HG03280 (cell line): ENCODE measurements around the gene RAD18.

Source experiments
- ATAC-seq: cut with Tn5 transposase; IDR thresholded peaks from one replicate; pipeline ENCODE4 v1.9.1; 2021; ENCODE audit warnings: mild to moderate bottlenecking, moderate library complexity; ENCODE audit not compliant: unreplicated experiment

The RAD18 gene

GRCh38 chr3:8900869-8901268 is 62.4 kb downstream of the RAD18 start:
- ATAC-seq, result no peak

- ATAC-seq, result no peak
These were observed 63.3 kb downstream of the RAD18 start for GRCh38 chr3:8899876-8900460.

DNA sequence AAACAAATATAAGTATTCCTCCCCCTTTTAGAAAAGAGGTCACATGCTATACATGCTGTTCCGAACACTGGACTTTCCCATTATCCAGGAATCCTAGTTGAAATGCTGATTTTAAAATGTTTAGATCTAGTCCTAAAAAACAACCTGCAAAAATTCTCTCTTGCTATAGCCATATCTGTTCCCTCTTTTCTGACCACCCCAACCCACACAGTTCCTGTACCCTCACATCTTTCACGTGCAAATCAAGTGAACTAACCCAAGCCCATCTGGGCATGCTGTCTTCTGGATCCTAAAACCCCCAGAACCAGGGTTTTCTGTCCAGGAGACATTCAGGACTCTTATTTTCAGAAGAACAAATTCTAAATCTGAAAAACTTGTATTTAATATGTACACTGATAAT is 67.4 kb downstream of the RAD18 start:
- ATAC-seq, result no peak

- no peak for ATAC-seq
These were observed 70.3 kb downstream of the RAD18 start for GRCh38 chr3:8893001-8893400.

- no peak for ATAC-seq
These were observed 71.5 kb downstream of the RAD18 start for GRCh38 chr3:8891774-8892173.

DNA sequence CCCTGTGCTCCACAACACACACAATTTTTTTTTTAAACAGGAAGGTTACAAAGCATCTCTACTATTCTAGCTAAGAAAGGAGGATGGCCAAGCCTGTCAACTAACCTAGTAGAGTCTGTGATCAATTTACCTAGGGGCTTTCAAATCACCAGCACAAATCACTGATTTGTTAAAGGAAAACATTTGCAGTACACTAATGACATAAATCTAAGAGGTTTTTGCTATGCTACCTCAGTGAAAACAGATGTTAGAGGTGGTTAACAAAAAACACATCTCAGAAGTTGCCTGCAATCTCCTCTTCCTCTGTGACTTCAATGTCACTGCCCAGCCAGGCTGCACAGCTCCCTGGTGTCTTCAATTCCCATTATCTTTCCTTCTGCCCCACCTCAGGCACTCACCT is 72.0 kb downstream of the RAD18 start:
- ATAC-seq, result no peak

DNA sequence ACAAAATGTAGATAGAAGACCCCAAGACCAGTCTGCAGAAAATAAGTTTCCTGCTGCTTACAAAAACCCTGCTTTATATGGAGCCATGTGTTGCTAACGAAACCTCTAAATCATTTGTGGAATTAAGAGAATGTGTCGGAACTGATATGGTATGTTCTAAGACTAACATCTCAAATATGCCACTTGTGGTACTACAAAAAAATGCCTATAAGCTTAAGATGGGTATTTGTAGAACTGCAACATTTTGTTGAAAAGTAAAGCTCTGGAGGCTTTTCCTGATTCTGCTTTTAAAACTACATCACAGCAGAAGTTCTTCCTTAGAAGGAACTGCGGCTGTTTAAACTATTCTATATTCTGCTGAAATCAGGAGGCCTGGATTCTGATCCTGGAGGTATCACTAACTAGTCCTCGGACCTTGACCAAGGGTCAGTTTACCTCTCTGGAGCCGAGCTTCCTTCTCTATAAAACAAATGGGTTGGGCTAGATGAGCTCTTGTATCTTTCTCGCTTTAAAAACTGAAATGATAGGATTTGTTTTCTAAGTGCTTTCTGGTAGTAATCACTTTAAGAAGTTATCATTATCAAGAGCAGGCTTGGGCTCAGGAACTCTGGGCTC is 74.9 kb downstream of the RAD18 start:
- no peak for ATAC-seq

- ATAC-seq, result no peak
These were observed 75.6 kb downstream of the RAD18 start for GRCh38 chr3:8887435-8888300.

- no peak for ATAC-seq
These were observed 76.7 kb downstream of the RAD18 start for GRCh38 chr3:8886546-8886945.

DNA sequence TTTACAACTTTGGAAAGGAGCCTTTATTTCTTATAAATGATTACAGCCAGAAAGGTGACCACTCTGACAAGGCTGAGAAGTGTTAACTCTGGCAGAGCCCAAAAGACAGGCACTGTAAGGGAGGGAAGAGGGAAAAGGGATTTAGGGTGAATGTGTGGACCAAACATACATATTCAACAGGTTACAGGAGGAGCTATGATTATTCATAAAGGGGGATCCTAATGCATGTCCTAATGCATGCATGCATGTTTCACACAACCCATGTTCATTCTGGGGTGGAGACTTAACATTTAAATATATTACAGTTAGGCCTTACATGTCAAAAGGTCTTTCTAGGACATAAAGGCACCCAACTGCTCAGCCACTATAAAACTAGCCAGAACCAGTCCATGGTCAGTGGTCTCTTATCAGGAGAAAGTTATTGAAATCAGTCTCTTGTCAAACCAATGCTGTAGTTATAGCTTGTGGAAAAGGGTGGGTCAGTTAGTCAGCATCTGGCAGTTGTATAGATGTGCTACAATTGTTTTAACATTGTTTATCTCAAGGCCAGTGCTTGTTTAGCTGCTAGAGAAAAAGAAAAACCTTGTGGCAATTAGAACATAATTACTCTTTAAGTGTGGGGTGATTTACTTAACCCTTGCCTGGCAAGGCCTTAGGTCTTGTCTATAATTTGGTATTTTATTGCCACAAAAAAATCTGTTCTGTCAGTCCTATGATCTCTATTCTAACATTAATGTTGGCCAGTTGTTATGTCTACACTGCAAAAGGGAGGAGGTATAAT is 77.5 kb downstream of the RAD18 start:
- no peak for ATAC-seq

DNA sequence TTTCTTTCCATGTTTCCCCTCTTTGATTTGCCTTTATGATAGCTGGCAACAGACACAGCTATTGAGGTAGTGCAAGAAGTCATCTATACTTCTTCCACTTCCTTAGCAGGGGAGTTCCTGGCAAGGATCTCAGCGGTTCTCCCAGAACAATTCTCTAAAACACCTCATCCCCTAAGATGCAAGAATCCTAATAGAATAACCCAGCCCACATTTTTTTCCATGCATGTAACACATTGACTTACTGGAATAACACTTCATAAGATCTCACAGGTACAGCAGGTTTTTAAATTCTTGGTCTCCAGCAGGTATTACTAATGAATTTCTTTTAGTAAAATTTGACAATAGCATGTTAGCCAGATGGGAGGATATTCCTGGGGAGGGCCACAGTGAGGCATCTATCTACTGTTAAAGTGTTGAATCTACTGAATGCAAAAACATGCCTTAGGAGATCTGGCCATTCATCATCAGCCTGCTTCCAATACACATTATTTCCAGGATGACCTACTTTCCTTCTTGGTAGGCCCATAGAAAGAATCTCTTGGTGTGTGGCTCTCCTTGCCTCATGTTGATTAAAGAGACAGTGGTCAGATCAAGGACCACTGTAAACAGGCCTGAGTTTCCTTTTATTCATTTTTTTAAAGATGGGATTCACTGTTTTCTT is 78.5 kb downstream of the RAD18 start:
- ATAC-seq, result no peak

- ATAC-seq, result no peak
These were observed 80.6 kb downstream of the RAD18 start for GRCh38 chr3:8882642-8883041.

DNA sequence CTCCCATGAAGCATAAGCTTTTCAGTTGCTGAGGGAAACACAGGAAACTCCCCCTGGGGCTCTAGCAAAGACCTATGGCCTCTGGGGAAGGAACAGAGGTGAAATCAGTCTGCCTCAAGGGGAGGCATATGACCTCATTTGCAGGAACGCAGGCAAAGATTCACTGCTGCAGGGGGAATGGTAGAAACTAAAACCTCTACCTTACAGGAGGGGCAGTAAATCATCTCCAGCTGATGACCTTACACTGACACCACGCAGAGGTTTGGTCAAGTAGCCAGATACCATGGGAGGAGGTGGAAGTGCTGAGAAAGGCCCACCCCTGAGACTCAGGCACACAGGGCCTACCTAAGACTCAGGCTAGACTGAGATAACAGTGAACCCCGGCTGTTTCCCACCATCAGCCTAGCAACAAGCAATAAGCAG is 81.1 kb downstream of the RAD18 start:
- no peak for ATAC-seq

GRCh38 chr3:8879347-8879944 is 83.8 kb downstream of the RAD18 start:
- ATAC-seq, result no peak

- no peak for ATAC-seq
These were observed 87.4 kb downstream of the RAD18 start for GRCh38 chr3:8875836-8876235.

DNA sequence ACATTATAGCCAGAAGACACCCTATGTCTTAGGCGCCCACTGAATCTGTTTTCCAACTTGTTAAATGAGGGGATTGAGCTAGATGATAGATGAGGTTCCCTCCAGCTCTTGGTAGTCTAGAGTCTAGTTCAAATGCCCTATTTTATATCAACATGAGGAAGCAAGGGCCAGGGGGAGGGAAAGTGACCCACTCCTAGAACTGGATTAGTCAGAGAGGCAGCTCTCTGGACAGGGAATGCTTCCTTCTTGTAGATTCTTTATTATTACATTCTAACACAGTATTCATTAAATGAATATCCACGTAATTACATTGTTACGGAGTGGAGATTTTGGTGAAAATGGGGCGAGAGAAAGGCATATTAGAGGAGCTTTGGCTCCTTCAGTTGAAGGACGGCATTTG is 89.5 kb downstream of the RAD18 start:
- ATAC-seq, result no peak

DNA sequence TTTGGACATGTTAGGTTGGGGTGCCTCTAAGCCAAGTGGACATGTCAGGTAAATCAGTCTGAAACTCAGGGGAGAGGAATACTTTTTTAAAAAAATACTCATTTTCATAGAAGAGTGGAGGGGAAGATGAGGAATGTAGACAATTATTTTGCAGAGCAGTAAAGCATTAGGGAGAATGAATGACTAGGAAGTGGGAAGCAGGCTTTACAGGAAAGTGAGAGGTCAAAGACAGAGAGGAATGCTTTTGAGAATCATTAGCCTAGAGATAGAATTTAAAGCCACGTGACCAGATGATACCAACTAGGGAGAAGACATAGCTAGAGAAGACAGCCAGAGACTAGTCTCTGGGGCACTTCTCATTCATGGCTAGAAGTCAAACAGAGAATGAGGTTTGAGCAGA is 91.0 kb downstream of the RAD18 start:
- no peak for ATAC-seq

DNA sequence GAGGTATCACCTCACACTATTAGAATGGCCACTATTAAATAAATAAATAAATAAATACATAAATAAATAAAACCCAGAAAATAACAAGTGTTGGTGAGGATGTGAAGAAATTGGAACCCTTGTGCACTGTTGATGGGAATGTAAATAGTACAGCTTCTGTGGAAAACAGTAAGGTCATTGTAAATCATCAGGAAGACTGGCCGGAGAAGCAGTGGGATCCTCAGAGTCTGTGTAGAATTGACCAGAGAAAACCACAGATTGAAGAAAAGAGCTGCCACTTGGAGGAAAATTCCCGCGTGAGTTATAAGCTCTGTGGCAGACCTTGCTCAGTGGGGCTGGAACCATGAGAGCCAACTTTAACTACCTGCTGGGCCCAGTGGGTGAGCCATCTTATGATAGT is 92.0 kb downstream of the RAD18 start:
- no peak for ATAC-seq

DNA sequence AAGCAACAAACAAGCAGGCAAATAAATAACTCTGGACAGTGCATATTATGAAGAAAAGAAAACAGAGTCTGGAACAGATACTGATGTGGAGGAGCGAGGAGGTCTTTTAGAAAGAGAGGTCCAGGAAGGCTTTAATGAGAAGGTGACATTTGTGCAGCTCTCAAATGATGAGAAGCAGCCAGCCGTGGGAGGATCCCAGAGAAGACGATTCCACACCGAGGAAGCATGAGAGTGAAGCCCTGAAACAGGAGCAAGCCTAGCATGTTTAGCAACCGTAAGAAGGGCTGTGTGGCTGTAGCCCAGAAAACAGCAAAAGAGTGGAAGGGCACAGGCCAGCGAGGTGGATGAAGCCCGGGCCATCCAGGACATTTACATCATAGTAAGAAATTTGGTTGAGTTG is 93.1 kb downstream of the RAD18 start:
- no peak for ATAC-seq

GRCh38 chr3:8869613-8870012 is 93.7 kb downstream of the RAD18 start:
- ATAC-seq, result no peak
